Neutrophil (primary cell): ENCODE data around the gene CEP152.

Experiments
- H3K27ac ChIP-seq: fragments of 200-600 bp; sonication (generic); 2 replicates; pipeline ENCODE4 v1.5.1; 2016; ENCODE audit warnings: mild to moderate bottlenecking, moderate library complexity
- H3K27me3 ChIP-seq: fragments of 200-600 bp; sonication (generic); 2 replicates; pipeline ENCODE4 v1.6.0; 2016; ENCODE audit warnings: mild to moderate bottlenecking
- H3K36me3 ChIP-seq: fragments of 200-600 bp; sonication (generic); 2 replicates; pipeline ENCODE4 v1.5.1; 2017
- H3K4me1 ChIP-seq, 2 experiments: fragments of 200-600 bp in 1 of 2; sonication (generic) in 1 of 2; 1 replicate in 1 of 2; 2 replicates in 1 of 2; pipeline versions ENCODE4 v1.5.1 to v1.6.1; 2013 to 2016; ENCODE audit warnings: low read depth in 1 of 2, low read length in 1 of 2, mild to moderate bottlenecking in 1 of 2, moderate library complexity in 1 of 2; ENCODE audit not compliant: control insufficient read depth in 1 of 2, insufficient read depth in 1 of 2
- H3K4me3 ChIP-seq, 2 experiments: fragments of 200-600 bp in 1 of 2; sonication (generic) in 1 of 2; 1 replicate in 1 of 2; 2 replicates in 1 of 2; pipeline ENCODE4 v1.5.1; 2013 to 2016; ENCODE audit warnings: low read depth in 1 of 2, low read length in 1 of 2, mild to moderate bottlenecking in 1 of 2, moderate library complexity in 1 of 2
- H3K9me3 ChIP-seq: fragments of 200-600 bp; sonication (generic); 2 replicates; pipeline ENCODE4 v1.5.1; 2016
- TF ChIP-seq, protein P1 (sequence below): fragments of 200-600 bp; sonication (generic); IDR thresholded peaks from 2 replicates; pipeline ENCODE4 v1.5.1; 2016; ENCODE audit warnings: antibody characterized with exemption

Gene CEP152, protein sequence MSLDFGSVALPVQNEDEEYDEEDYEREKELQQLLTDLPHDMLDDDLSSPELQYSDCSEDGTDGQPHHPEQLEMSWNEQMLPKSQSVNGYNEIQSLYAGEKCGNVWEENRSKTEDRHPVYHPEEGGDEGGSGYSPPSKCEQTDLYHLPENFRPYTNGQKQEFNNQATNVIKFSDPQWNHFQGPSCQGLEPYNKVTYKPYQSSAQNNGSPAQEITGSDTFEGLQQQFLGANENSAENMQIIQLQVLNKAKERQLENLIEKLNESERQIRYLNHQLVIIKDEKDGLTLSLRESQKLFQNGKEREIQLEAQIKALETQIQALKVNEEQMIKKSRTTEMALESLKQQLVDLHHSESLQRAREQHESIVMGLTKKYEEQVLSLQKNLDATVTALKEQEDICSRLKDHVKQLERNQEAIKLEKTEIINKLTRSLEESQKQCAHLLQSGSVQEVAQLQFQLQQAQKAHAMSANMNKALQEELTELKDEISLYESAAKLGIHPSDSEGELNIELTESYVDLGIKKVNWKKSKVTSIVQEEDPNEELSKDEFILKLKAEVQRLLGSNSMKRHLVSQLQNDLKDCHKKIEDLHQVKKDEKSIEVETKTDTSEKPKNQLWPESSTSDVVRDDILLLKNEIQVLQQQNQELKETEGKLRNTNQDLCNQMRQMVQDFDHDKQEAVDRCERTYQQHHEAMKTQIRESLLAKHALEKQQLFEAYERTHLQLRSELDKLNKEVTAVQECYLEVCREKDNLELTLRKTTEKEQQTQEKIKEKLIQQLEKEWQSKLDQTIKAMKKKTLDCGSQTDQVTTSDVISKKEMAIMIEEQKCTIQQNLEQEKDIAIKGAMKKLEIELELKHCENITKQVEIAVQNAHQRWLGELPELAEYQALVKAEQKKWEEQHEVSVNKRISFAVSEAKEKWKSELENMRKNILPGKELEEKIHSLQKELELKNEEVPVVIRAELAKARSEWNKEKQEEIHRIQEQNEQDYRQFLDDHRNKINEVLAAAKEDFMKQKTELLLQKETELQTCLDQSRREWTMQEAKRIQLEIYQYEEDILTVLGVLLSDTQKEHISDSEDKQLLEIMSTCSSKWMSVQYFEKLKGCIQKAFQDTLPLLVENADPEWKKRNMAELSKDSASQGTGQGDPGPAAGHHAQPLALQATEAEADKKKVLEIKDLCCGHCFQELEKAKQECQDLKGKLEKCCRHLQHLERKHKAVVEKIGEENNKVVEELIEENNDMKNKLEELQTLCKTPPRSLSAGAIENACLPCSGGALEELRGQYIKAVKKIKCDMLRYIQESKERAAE (N-terminal part only)

DNA sequence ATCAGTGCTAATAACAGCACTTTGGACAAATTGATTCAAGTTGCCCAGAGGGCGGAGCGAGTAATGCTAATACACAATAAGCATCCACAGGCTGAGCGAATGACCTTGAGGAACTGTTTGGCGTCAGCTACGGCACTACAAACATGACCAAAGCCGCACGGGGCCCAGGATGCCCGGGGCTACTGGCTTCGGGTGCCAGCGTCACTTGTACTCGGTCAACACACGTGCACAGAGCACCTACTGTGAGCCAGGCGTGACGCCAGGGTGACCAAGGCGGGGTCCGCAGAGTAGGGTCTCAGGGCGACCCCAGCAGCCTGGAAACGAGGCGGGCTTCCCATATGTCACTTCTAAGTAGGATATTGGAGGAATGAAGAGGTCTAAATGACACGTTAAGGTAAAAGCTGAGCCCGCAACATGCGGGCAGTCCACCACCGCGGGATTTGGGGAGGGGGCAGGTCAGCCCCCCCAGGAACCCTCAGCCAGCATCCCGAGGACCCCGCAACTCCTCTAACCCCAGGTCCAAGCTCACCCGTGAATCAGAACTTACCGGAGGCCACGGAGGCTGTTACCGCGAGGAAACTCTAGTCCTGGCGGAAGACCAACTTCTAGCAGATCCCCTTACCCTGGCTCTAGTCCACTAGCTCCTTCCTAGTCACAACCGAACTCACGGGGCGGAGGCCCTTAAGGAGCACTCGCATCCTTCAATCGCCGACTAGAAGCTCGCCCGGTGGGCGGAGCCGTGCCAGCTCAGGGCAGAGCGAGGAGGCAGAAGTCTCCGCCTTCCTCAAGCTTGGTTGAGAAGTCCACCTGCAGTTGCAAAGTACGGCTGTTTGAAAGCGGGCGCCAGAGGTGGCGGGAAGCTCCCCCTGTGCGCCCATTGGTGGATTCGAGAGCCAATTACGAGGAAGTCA lies at the start of gene CEP152:
Gene CEP152 (minus strand): TSS at position 656 of the 911 bp plus-strand sequence. CDS start 5,420 bp downstream, outside the sequence.
- Histone ChIP-seq H3K27me3 (no peaks in the 10 kb centered on the region), H3K9me3 (no peaks in the 10 kb centered on the region), H3K4me1 (peaks cover 17 to 20% of the 10 kb centered on the region in 2 experiments), H3K36me3 (no peaks in the 10 kb centered on the region), H3K27ac (peak within 1 kb of the TSS; percentile 67), H3K4me3 (peak within 1 kb of the TSS; percentile 70 to 84)
- TF ChIP-seq, protein P1, sequence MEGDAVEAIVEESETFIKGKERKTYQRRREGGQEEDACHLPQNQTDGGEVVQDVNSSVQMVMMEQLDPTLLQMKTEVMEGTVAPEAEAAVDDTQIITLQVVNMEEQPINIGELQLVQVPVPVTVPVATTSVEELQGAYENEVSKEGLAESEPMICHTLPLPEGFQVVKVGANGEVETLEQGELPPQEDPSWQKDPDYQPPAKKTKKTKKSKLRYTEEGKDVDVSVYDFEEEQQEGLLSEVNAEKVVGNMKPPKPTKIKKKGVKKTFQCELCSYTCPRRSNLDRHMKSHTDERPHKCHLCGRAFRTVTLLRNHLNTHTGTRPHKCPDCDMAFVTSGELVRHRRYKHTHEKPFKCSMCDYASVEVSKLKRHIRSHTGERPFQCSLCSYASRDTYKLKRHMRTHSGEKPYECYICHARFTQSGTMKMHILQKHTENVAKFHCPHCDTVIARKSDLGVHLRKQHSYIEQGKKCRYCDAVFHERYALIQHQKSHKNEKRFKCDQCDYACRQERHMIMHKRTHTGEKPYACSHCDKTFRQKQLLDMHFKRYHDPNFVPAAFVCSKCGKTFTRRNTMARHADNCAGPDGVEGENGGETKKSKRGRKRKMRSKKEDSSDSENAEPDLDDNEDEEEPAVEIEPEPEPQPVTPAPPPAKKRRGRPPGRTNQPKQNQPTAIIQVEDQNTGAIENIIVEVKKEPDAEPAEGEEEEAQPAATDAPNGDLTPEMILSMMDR: peak; percentile 53

DNA sequence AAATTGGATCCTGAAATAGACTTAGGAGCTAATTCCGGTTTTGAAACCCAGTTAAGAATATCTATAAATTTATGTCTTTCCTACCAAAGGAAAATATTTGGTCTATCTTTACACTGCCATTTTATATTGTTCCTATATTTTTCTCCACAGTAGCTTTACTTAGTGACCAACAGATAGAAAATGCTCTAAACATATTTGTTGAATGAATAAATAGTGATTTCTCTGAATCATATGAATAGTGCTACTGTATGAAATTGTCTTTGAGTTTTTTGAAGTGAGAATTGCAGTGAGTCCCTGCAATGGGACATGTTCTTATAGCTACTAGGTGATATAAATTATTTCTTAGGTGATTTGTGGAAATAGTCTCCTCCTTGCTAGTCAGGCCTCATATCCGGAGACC lies 48.6 kb upstream of the CEP152 start:
- Histone ChIP-seq H3K27ac (no peak overlapping the region), H3K4me3 (no peak overlapping the region)
- TF ChIP-seq, protein P1: no peak

DNA sequence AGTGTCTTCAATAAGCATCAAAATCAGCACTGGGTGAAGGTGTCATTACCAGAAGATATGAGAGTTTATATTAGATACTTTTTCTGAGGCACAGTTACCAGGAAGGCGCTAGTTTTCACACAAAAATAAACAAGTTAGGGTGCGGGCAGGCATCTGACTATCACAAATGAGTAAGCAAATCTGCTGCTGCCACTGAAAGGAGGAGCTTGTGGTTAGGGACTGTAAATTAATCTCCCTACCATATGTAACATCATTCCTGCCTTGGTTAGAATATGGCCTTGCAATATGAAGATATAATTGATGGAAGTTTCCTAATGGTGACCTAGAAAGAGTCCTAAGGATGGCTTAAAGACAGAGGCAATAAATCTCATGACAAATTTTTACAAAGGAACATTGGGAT lies 47.5 kb upstream of the CEP152 start:
- TF ChIP-seq, protein P1: no peak
- H3K36me3 ChIP-seq: no peaks in the 10 kb centered on the region
- H3K4me3 ChIP-seq: no peak overlapping the region
- peaks cover 8% of the 10 kb centered on the region for H3K27me3 ChIP-seq
- H3K9me3 ChIP-seq: no peaks in the 10 kb centered on the region
- no peak overlapping the region for H3K27ac ChIP-seq
- H3K4me1 ChIP-seq: peaks cover 9 to 10% of the 10 kb centered on the region in 2 experiments

More for the DNA sequence above, 48.6 kb upstream of the CEP152 start:
- Histone ChIP-seq H3K36me3 (no peaks in the 10 kb centered on the region), H3K4me1 (peaks cover 9 to 10% of the 10 kb centered on the region in 2 experiments), H3K27me3 (peaks cover 8% of the 10 kb centered on the region), H3K9me3 (no peaks in the 10 kb centered on the region)

DNA sequence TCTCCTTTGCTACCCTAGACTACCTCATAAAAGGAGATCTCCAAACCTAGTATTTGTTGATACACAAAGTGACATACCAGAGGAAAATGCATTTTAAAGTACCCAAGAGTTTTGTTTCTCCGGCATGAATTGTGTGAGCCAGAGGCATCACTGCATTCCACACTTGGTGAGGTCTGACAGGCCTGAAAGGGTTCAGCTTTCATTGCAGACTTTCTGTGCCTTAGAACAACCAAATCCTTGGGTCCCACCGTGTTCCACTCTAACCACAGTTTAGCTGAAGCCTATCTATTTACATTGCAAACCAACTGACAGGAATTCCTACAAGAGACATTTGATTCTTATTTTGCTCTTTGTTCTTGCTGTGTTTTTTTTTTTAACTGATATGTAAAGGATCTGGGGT lies 46.1 kb upstream of the CEP152 start:
- Histone ChIP-seq H3K9me3 (no peaks in the 10 kb centered on the region), H3K4me1 (peaks cover under 1 to 1% of the 10 kb centered on the region in 2 experiments), H3K27ac (no peak overlapping the region), H3K27me3 (peaks cover 8% of the 10 kb centered on the region), H3K36me3 (no peaks in the 10 kb centered on the region), H3K4me3 (no peak overlapping the region)
- TF ChIP-seq, protein P1: no peak
